Erythroblast (primary cell): Measurements from ENCODE around the gene EHF.

Experiments used
- GATA1 ChIP-seq: IDR thresholded peaks from 2 replicates; pipeline ENCODE4 v1.6.1; 2011; ENCODE audit warnings: low read depth, mild to moderate bottlenecking, control low read depth, low read length, moderate library complexity
- POLR2A ChIP-seq: IDR thresholded peaks from 2 replicates; pipeline ENCODE4 v1.6.1; 2011; ENCODE audit warnings: mild to moderate bottlenecking, low read length

GRCh38 chr11:34636127-34636526 lies 15.2 kb downstream of the EHF start:
- no peak for TF ChIP-seq POLR2A
- TF ChIP-seq GATA1: no peak
